H1 (cell line): ENCODE measurements around the gene ID2.

ENCODE experiments used
- CHD1 ChIP-seq: IDR thresholded peaks from 2 replicates; pipeline ENCODE4 v1.6.1; 2012; ENCODE audit warnings: low read depth, low read length, improper control_type of control experiment
- JUN ChIP-seq: IDR thresholded peaks from 2 replicates; pipeline ENCODE4 v1.6.1; 2011; ENCODE audit warnings: low read depth, mild to moderate bottlenecking, improper control_type of control experiment, low read length
- NANOG ChIP-seq: IDR thresholded peaks from 2 replicates; pipeline ENCODE4 v1.6.1; 2011; ENCODE audit warnings: low read length, low read depth, mild to moderate bottlenecking, inconsistent platforms; ENCODE audit not compliant: insufficient read depth, poor library complexity, severe bottlenecking
- POLR2AphosphoS5 ChIP-seq: IDR thresholded peaks from 2 replicates; pipeline ENCODE4 v1.6.1; 2011; ENCODE audit warnings: low read depth, low read length
- RAD21 ChIP-seq, 2 experiments: IDR thresholded peaks in 1 of 2; conservative IDR thresholded peaks in 1 of 2; 2 replicates each; pipeline ENCODE4 v1.6.1; 2011; ENCODE audit warnings: low read depth in 2 of 2, low read length in 2 of 2, improper control_type of control experiment in 1 of 2, inconsistent platforms in 1 of 2, mild to moderate bottlenecking in 1 of 2, moderate library complexity in 1 of 2
- RFX5 ChIP-seq: IDR thresholded peaks from 2 replicates; pipeline ENCODE4 v1.6.1; 2011; ENCODE audit warnings: low read depth, low read length, improper control_type of control experiment, borderline replicate concordance
- YY1 ChIP-seq: IDR thresholded peaks from 2 replicates; pipeline ENCODE4 v1.6.1; 2011; ENCODE audit warnings: low read depth, mild to moderate bottlenecking, low read length
- TF ChIP-seq, protein P1 (sequence below), 3 experiments: IDR thresholded peaks; 1 replicate in 2 of 3; 2 replicates in 1 of 3; pipeline versions ENCODE4 v1.5.1 to v1.6.1; 2011; ENCODE audit warnings: low read length in 3 of 3, mild to moderate bottlenecking in 3 of 3, inconsistent platforms in 2 of 3, low read depth in 1 of 3, moderate library complexity in 1 of 3; ENCODE audit not compliant: insufficient read depth in 1 of 3; ENCODE audit errors: control extremely low read depth in 1 of 3

DNA sequence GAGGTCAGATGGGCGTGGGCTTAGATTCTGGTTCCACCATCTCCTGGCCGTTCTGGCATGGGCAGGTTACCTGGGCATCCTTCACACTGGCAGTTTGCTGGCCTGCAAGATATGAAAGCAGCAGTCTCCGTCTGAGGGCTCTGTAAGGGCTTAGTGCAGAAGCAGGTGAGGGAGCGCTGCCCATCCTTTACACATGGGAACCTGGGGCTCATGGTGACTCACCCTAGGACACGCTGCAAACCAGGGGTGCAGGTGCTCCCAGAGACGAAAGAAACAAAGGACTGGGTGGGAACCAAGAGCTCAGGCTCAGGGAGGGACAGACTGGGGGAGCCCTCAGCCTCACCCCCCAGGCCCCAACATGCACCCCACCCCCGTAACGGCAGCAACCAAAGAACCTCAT is 10.7 kb upstream of the ID2 start:
- no peak for TF ChIP-seq RAD21 (IDR thresholded peaks at IDR 0.05 in 1 of 2, conservative IDR thresholded peaks at IDR 0.05 in 1 of 2; ENCODE audit: low read depth in 2 of 2, low read length in 2 of 2)
- no peak for TF ChIP-seq JUN
- TF ChIP-seq CHD1: no peak
- no peak for TF ChIP-seq RFX5
- no peak for TF ChIP-seq YY1
- no peak for TF ChIP-seq POLR2AphosphoS5
- TF ChIP-seq, protein P1, sequence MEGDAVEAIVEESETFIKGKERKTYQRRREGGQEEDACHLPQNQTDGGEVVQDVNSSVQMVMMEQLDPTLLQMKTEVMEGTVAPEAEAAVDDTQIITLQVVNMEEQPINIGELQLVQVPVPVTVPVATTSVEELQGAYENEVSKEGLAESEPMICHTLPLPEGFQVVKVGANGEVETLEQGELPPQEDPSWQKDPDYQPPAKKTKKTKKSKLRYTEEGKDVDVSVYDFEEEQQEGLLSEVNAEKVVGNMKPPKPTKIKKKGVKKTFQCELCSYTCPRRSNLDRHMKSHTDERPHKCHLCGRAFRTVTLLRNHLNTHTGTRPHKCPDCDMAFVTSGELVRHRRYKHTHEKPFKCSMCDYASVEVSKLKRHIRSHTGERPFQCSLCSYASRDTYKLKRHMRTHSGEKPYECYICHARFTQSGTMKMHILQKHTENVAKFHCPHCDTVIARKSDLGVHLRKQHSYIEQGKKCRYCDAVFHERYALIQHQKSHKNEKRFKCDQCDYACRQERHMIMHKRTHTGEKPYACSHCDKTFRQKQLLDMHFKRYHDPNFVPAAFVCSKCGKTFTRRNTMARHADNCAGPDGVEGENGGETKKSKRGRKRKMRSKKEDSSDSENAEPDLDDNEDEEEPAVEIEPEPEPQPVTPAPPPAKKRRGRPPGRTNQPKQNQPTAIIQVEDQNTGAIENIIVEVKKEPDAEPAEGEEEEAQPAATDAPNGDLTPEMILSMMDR (IDR thresholded peaks at IDR 0.05; ENCODE audit: control extremely low read depth in 1 of 3, insufficient read depth in 1 of 3, low read depth in 1 of 3, low read length in 3 of 3): no peak
- no peak for TF ChIP-seq NANOG
